Activated CD8-positive, alpha-beta memory T cell treated with anti-CD3 and anti-CD28 coated beads for 48 hours (primary cell): ENCODE measurements around the gene PRR36.

ENCODE experiments used
- DNase-seq, 3 experiments: peaks; one replicate each; pipeline ENCODE4 v3.0.0-alpha.2; 2020; ENCODE audit warnings: low read depth in 2 of 3, low spot score in 2 of 3

The PRR36 gene

DNA sequence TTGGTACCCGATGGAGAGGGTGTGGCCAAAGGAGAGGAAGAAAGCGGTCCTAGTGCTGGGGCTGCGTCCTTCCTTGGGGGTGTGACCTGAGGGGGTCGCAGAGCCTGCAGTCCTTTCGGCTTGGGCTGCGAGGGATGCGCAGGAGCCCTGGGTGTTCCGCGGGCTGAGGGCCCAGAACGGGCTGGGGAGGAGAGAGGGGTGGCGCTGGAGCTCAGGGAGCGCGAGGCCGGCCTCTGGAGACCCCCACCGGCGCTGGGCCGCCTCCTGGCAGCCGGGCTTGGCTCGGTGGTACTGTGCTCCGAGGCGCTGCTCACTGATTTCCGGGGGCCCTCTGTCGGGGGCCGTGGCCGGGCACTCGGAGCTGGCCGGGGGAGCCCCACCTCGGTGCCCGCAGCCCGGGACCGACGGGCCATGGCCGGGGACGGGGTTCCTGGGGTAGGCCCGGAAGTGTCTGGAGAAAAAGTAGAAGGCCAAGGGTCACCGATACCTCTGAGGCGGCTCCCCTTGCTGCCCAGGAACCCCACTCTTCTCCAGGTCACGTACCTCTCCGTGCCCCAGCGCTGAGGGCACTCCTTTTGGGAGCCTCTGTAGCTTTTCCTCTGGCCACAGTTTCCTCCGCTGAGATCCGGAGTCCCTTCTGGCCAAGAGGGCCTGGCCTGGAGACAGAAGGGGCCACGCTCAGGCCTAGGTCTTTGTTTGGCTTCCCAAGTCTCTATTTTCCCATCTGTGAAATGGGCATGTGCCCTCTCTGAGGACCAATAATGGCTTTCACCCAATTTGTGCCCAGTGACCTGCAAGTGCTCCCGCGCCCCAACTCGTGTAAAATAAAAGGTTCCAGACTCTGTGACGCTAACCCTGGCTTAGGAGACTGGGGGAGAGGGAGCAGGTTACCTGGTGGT, 1.6 kb downstream of the PRR36 start:
- no peak for DNase-seq

GRCh38 chr19:7871437-7872305, 2.5 kb downstream of the PRR36 start:
- peak; percentile 50 to 84 (median 57) for DNase-seq

DNA sequence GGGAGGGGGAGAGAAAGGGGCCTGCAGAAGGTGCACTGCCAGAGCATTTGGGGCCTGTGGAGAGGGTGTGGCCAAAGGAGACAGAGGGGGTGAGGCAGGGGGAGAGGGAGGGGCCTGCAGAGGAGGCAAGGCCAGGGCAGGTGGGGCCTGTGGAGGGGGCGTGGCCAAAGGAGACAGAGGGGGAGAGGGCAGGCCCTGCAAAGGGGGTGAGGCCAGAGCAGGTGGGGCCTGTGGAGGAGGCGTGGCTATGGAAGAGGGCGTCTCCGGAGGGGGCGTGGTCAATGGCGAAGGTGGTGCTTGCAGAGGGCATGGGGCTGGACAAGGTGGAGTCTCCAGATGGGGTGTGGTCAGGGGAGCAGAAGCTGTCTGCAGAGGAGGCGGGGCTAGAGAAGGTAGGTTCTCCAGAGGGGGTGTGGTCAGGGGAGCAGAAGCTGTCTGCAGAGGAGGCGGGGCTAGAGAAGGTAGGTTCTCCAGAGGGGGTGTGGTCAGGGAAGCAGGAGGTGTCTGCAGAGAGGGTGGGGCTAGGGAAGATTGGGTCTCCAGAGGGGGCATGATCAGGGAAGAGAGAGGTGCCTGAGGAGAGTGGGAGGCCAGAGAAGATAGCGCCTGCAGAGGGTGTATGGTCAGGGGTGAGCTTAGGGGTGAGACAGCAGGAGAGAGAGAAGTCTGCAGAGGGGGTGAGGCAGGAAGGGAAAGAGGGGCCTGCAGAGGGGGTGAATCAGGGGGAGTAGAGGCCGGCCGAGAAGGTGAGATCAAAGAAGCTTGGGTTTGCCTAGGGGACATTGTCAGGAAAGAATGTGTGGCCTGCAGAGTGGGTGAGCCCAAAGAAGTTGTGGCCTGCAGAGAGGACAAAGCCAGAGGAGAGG, 3.4 kb downstream of the PRR36 start:
- DNase-seq, result no peak

GRCh38 chr19:7869910-7870511, 4.2 kb downstream of the PRR36 start:
- no peak for DNase-seq

GRCh38 chr19:7869453-7869909, 4.7 kb downstream of the PRR36 start:
- peak; percentile 55 to 85 (median 60) for DNase-seq

GRCh38 chr19:7868671-7869452, 5.3 kb downstream of the PRR36 start:
- DNase-seq, result peak; percentile 52 to 74 (median 70)

DNA sequence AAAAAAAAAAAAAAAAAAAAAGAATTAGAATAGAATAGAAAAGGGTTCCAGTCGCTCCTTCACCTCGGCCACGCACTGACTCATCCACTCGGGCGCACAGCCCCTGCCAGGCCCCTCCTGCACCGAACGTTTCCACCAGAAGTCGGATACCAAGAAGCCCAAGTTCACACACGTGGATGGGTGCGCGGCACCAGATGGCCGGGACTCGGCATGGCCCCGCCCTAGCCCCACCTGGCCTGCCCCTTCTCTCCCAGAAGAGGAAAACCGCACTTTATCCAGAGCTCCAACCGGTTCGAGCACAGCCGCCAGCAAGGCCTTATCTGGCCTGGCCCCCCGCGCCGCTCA, 5.9 kb downstream of the PRR36 start:
- no peak for DNase-seq

DNA sequence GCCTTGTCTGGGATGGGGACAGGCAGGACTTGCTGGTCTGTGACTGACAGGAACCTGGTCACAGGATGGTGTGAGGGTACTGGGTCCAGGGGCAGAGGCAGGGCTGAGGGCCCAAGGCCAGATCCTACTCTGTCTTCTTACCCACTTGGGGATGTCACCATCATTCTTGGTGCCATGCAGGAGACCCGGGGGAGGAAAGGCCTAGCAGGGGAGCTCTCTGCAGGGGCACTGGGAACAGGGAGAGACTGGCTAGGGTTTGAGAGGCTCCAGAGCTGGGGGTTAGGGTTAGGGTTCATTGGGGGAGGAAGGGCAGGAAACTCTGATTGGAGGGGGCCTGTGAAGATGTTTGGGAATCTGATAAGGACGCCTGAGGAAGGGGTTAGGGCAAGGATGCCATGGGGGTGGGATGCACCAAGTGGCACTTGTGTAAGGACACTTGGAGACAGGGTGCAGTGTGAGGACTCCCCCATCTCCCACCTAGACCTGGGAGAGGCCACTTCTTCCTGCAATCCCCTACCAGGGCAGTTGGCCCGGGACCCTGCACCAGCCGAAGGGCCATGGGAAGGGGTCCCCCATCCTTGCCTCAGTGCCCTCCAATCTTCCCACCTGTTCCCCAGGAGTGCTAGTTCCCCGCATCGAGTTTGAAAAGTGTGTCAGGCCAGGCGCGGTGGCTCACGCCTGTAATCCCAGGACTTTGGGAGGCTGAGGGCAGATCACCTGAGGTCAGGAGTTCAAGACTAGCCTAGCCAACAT, 6.9 kb downstream of the PRR36 start:
- DNase-seq, result no peak

GRCh38 chr19:7866399-7867091, 7.6 kb downstream of the PRR36 start:
- no peak for DNase-seq

DNA sequence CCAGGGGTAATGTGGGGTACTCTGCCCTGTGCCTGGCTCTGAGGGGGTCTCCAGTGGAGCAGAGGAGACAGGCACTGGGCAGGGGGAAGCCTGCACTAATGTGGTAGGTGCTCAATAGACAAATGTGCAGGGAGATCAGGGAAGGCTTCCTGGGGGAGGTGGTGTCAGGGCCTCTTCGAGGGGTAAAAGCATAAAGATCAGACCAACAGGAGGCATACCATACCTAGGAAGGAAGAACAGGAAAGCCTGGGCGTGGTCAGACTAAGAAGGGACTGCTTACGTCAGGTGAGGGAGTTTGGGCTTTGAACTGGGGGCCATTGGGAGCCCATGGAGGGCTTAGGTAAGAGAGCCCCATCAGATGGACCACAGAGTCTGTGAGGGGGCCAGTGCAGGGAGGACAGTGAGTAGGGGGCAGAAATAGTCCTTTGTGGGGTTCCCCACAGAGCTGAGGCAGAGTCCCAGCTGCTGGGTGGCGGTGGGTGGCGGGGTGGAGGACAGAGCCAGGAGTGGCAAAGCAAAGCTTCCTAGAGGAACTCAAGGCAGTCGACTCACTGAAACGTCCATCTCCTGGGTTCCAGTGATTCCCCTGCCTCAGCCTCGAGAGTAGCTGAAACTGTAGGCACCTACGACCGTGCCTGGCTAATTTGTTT, 8.8 kb downstream of the PRR36 start:
- DNase-seq, result no peak

- DNase-seq, result no peak
These were observed 9.5 kb downstream of the PRR36 start for GRCh38 chr19:7864690-7865074.

- no peak for DNase-seq
These were observed 10.1 kb downstream of the PRR36 start for GRCh38 chr19:7863971-7864689.

DNA sequence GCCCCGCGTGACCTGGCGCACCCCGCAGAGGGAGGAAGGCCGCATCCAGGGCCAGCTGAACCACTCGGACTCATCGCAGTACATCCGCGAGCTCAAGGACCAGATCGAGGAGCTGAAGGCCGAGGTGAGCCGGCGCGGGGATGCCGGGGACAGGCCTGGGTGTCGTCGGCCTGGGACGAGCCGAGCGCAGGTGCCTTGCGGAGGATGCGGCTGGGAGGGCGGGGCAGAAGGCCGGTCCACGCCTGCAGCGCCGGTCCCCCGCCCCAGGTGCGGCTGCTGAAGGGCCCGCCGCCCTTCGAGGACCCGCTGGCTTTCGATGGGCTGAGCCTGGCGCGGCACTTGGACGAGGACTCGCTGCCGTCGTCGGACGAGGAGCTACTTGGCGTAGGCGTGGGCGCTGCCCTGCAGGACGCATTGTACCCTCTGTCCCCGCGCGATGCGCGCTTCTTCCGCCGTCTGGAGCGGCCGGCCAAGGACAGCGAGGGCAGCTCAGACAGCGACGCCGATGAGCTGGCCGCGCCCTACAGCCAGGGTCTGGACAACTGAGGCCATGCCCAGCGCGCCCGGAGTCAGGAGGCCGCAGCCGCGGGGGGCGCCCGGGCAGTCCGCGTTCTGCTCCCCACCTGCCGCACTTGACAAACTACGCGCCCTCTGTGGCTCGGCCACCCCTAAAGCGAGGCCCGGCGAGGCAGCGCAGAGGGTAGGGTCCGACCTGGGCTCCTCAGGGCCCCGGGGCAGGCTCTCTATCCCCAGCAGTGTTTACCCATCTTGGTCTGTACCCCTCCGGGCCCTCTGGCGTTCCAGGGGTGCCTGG, 10.8 kb downstream of the PRR36 start:
- no peak for DNase-seq

DNA sequence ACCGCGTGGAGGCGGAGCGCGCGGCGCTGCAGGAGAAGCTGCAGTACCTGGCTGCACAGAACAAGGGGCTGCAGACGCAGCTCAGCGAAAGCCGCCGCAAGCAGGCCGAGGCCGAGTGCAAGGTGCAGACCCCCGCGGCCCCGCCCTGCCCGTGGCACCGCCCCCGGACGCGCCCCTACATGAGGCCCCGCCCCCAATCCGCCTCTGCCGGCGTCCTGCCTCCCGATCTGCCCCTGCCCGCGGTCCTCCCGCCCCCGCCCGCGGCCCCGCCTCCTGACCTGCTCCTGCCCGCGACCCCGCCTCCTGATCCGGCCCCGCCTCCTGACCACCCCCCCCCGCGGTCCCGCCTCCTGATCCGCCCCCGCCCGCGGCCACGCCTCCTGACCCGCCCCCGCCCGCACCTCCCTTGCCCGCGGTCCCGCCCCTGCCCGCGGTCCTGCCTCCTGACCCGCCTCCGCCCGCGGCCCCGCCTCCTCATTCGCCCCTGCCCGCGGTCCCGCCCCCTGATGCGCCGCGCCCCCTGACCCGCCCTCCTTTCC, 11.7 kb downstream of the PRR36 start:
- peak in 2 of 3 experiments; percentile 40 to 50 for DNase-seq

- DNase-seq, result no peak
These were observed 12.4 kb downstream of the PRR36 start for GRCh38 chr19:7861619-7862412.
